ENCODE data around the gene SPN.
A peak's percentile ranks its signal among the peaks of the same experiment; 100 is the strongest.
"Not testable (repeated sequence)": the region's sequence is repeated elsewhere in the genome, so short reads cannot be mapped to it uniquely, and the experiment has no call there.

The SPN gene

GRCh38 chr16:29651774-29652349 lies 11.2 kb upstream of the SPN start:
- H3K27me3 ChIP-seq (replicated peaks; ENCODE audit: control insufficient read depth, insufficient read depth, low read length): no peaks in the 10 kb centered on the region
- no peaks in the 10 kb centered on the region for H3K36me3 ChIP-seq (ENCODE audit: control insufficient read depth, insufficient read depth, low read length)
- no peak overlapping the region for H3K4me3 ChIP-seq (replicated peaks; ENCODE audit: low read depth, low read length)
- DNase-seq (ENCODE audit: extremely low read depth, insufficient read length): no peak
- no peak for TF ChIP-seq CTCF (IDR thresholded peaks at IDR 0.05; ENCODE audit: insufficient read depth, low read length, poor library complexity, severe bottlenecking)

- no peak for TF ChIP-seq CTCF (IDR thresholded peaks at IDR 0.05; ENCODE audit: insufficient read depth, low read length, poor library complexity, severe bottlenecking)
- peak; percentile 56 for DNase-seq (ENCODE audit: extremely low read depth, insufficient read length)
- Histone ChIP-seq H3K36me3 (ENCODE audit: control insufficient read depth, insufficient read depth, low read length) (no peaks in the 10 kb centered on the region), H3K27me3 (replicated peaks; ENCODE audit: control insufficient read depth, insufficient read depth, low read length) (no peaks in the 10 kb centered on the region), H3K4me3 (replicated peaks; ENCODE audit: low read depth, low read length) (no peak overlapping the region)
Measured at GRCh38 chr16:29653471-29653870, 9.6 kb upstream of the SPN start.

GRCh38 chr16:29653890-29654289 lies 9.2 kb upstream of the SPN start:
- H3K36me3 ChIP-seq (ENCODE audit: control insufficient read depth, insufficient read depth, low read length); H3K4me3 ChIP-seq (replicated peaks; ENCODE audit: low read depth, low read length); H3K27me3 ChIP-seq (replicated peaks; ENCODE audit: control insufficient read depth, insufficient read depth, low read length); DNase-seq (ENCODE audit: extremely low read depth, insufficient read length): not testable (repeated sequence)

- no peak for DNase-seq (ENCODE audit: extremely low read depth, insufficient read length)
- H3K27me3 ChIP-seq (replicated peaks; ENCODE audit: control insufficient read depth, insufficient read depth, low read length): no peaks in the 10 kb centered on the region
Measured at GRCh38 chr16:29656688-29657523, 6.1 kb upstream of the SPN start.

GRCh38 chr16:29658705-29659104 lies 4.3 kb upstream of the SPN start:
- DNase-seq (ENCODE audit: extremely low read depth, insufficient read length): no peak
- TF ChIP-seq CTCF (IDR thresholded peaks at IDR 0.05; ENCODE audit: insufficient read depth, low read length, poor library complexity, severe bottlenecking): no peak
- Histone ChIP-seq H3K36me3 (ENCODE audit: control insufficient read depth, insufficient read depth, low read length) (no peaks in the 10 kb centered on the region), H3K27me3 (replicated peaks; ENCODE audit: control insufficient read depth, insufficient read depth, low read length) (no peaks in the 10 kb centered on the region), H3K4me3 (replicated peaks; ENCODE audit: low read depth, low read length) (no peak overlapping the region)

More at GRCh38 chr16:29656688-29657523, 6.1 kb upstream of the SPN start:
- no peak for TF ChIP-seq CTCF (IDR thresholded peaks at IDR 0.05; ENCODE audit: insufficient read depth, low read length, poor library complexity, severe bottlenecking)
- no peak overlapping the region for H3K4me3 ChIP-seq (replicated peaks; ENCODE audit: low read depth, low read length)
- no peaks in the 10 kb centered on the region for H3K36me3 ChIP-seq (ENCODE audit: control insufficient read depth, insufficient read depth, low read length)

- no peak for TF ChIP-seq CTCF (IDR thresholded peaks at IDR 0.05; ENCODE audit: insufficient read depth, low read length, poor library complexity, severe bottlenecking)
- H3K27me3 ChIP-seq (replicated peaks; ENCODE audit: control insufficient read depth, insufficient read depth, low read length): no peaks in the 10 kb centered on the region
- DNase-seq (ENCODE audit: extremely low read depth, insufficient read length): no peak
- peaks cover 9% of the 10 kb centered on the region for H3K36me3 ChIP-seq (ENCODE audit: control insufficient read depth, insufficient read depth, low read length)
- H3K4me3 ChIP-seq (replicated peaks; ENCODE audit: low read depth, low read length): peak overlapping the region; percentile 98
Measured at GRCh38 chr16:29662000-29662728, 883 bp upstream of the SPN start.

All from GM06990 (cell line).